H1 (cell line): ENCODE results near the gene LPCAT3. TPM values are rescaled to one million over a fixed set of nuclear protein-coding genes. Genes with fewer than 3 reads are reported as not detected.

Experiments used
- CTCF ChIA-PET: fragments of 300-600 bp; sonication (Branson Sonifier 250); formaldehyde crosslinking; loops from one replicate; lab custom pipeline; 2021; ENCODE audit not compliant: partially characterized antibody; lab: Charles Lee
- POLR2A ChIA-PET: fragments of 300-600 bp; sonication (Branson Sonifier 250); formaldehyde crosslinking; loops from one replicate; lab custom pipeline; 2021; ENCODE audit warnings: inconsistent platforms; ENCODE audit not compliant: partially characterized antibody; lab: Charles Lee
- DNase-seq, 2 experiments: peaks; one replicate each; pipeline versions ENCODE4 v3.0.0 to v3.0.0-alpha.2; 2010 to 2022; ENCODE audit warnings: low spot score in 2 of 2, low read depth in 1 of 2, mixed read lengths in 1 of 2
- FAIRE-seq: peaks from 2 replicates; lab custom pipeline; 2011; peaks lifted over from hg19 to GRCh38; lab: Jason Lieb, UNC
- H2AFZ ChIP-seq: 2 replicates; pipeline ENCODE4 v1.8.1; 2012; ENCODE audit warnings: low read length, inconsistent platforms
- H2AK5ac ChIP-seq: 2 replicates; pipeline ENCODE4 v1.6.1; 2013; ENCODE audit warnings: low read depth, low read length
- H2BK120ac ChIP-seq: replicated peaks from 2 replicates; pipeline ENCODE3; 2013; ENCODE audit warnings: low read depth, low read length, inconsistent platforms
- H2BK12ac ChIP-seq: 2 replicates; pipeline ENCODE4 v1.6.1; 2013; ENCODE audit warnings: low read depth, low read length
- H2BK15ac ChIP-seq: 2 replicates; pipeline ENCODE4 v1.6.1; 2013; ENCODE audit warnings: low read length
- H2BK20ac ChIP-seq: 2 replicates; pipeline ENCODE4 v1.6.1; 2013; ENCODE audit warnings: low read length
- H2BK5ac ChIP-seq: 2 replicates; pipeline ENCODE4 v1.6.1; 2013; ENCODE audit warnings: low read depth, low read length
- H3K14ac ChIP-seq: 2 replicates; pipeline ENCODE4 v1.6.1; 2013; ENCODE audit warnings: inconsistent platforms; ENCODE audit not compliant: insufficient read length
- H3K18ac ChIP-seq: 2 replicates; pipeline ENCODE4 v1.6.1; 2013; ENCODE audit warnings: low read length; ENCODE audit errors: extremely low read depth
- H3K23ac ChIP-seq: 2 replicates; pipeline ENCODE4 v1.6.1; 2013; ENCODE audit warnings: inconsistent platforms; ENCODE audit not compliant: insufficient read length
- H3K23me2 ChIP-seq: 2 replicates; pipeline ENCODE4 v1.6.1; 2013; ENCODE audit warnings: low read depth, low read length
- H3K27ac ChIP-seq: 2 replicates; pipeline ENCODE4 v1.6.1; 2011; ENCODE audit warnings: low read depth, low read length, inconsistent platforms
- H3K27me3 ChIP-seq, 4 experiments: replicated peaks in 1 of 4; 1 replicate in 1 of 4; 2 replicates in 3 of 4; pipeline versions ENCODE4 v1.6.1 to v1.8.1; 2011 to 2013; ENCODE audit warnings: low read length in 3 of 4, mild to moderate bottlenecking in 3 of 4, inconsistent platforms in 2 of 4, mixed read lengths in 2 of 4, moderate library complexity in 1 of 4; ENCODE audit not compliant: control insufficient read depth in 3 of 4, insufficient read depth in 3 of 4; ENCODE audit errors: extremely low read depth in 1 of 4
- H3K36me3 ChIP-seq, 4 experiments: 2 replicates each; pipeline versions ENCODE4 v1.6.1 to v1.8.1; 2011 to 2013; ENCODE audit warnings: mild to moderate bottlenecking in 4 of 4, low read length in 3 of 4, moderate library complexity in 2 of 4, control low read depth in 1 of 4, inconsistent platforms in 1 of 4; ENCODE audit not compliant: insufficient read depth in 4 of 4, control insufficient read depth in 2 of 4
- H3K4ac ChIP-seq: replicated peaks from 2 replicates; pipeline ENCODE3; 2013; ENCODE audit warnings: low read length, low read depth, mixed read lengths, inconsistent platforms; ENCODE audit not compliant: insufficient read length
- H3K4me1 ChIP-seq, 4 experiments: replicated peaks in 1 of 4; 1 replicate in 1 of 4; 2 replicates in 3 of 4; pipeline versions ENCODE4 v1.6.1 to v1.8.1; 2011 to 2013; ENCODE audit warnings: low read length in 3 of 4, inconsistent platforms in 2 of 4, mixed read lengths in 1 of 4; ENCODE audit not compliant: insufficient read depth in 4 of 4, control insufficient read depth in 3 of 4
- H3K4me2 ChIP-seq, 2 experiments: 2 replicates each; pipeline versions ENCODE4 v1.6.1 to v1.8.1; 2011 to 2013; ENCODE audit warnings: low read depth in 2 of 2, low read length in 2 of 2, control low read depth in 1 of 2, inconsistent platforms in 1 of 2, mild to moderate bottlenecking in 1 of 2; ENCODE audit not compliant: insufficient read depth in 1 of 2
- H3K4me3 ChIP-seq, 4 experiments: fragments of 200-600, 300-600 bp in 1 of 4; sonication (generic), shearing (Covaris generic), sonication (Bioruptor Twin) in 1 of 4; 2 replicates each; pipeline versions ENCODE4 v1.5.1 to v1.8.1; 2011 to 2016; ENCODE audit warnings: low read length in 4 of 4, low read depth in 3 of 4, control low read depth in 2 of 4, inconsistent platforms in 2 of 4, mild to moderate bottlenecking in 2 of 4, mixed read lengths in 1 of 4, moderate library complexity in 1 of 4; ENCODE audit not compliant: insufficient read depth in 2 of 4; ENCODE audit errors: extremely low read depth in 1 of 4
- H3K56ac ChIP-seq: replicated peaks from 2 replicates; pipeline ENCODE3; 2013; ENCODE audit warnings: low read depth, mild to moderate bottlenecking, mixed read lengths, low read length, inconsistent platforms; ENCODE audit not compliant: insufficient read length
- H3K79me1 ChIP-seq: 2 replicates; pipeline ENCODE4 v1.6.1; 2013; ENCODE audit warnings: low read depth, low read length, control low read depth
- H3K79me2 ChIP-seq, 2 experiments: 2 replicates each; pipeline versions ENCODE4 v1.6.1 to v1.8.1; 2012 to 2013; ENCODE audit warnings: low read length in 2 of 2, mild to moderate bottlenecking in 2 of 2, inconsistent platforms in 1 of 2; ENCODE audit not compliant: insufficient read depth in 2 of 2, control insufficient read depth in 1 of 2
- H3K9ac ChIP-seq, 4 experiments: replicated peaks in 1 of 4; 1 replicate in 1 of 4; 2 replicates in 3 of 4; pipeline versions ENCODE4 v1.6.1 to v1.8.1; 2011 to 2013; ENCODE audit warnings: low read depth in 3 of 4, low read length in 3 of 4, control low read depth in 2 of 4, mild to moderate bottlenecking in 2 of 4, moderate library complexity in 2 of 4, inconsistent platforms in 1 of 4; ENCODE audit errors: extremely low read depth in 1 of 4
- H3K9me3 ChIP-seq, 2 experiments: 2 replicates each; pipeline versions ENCODE4 v1.6.1 to v1.8.1; 2012 to 2013; ENCODE audit warnings: mild to moderate bottlenecking in 2 of 2, moderate library complexity in 2 of 2, control low read depth in 1 of 2, inconsistent platforms in 1 of 2, low read depth in 1 of 2, low read length in 1 of 2, mixed read lengths in 1 of 2; ENCODE audit not compliant: insufficient read depth in 2 of 2
- H4K20me1 ChIP-seq, 2 experiments: replicated peaks in 1 of 2; 2 replicates each; pipeline versions ENCODE3 to v1.8.1; 2011 to 2013; ENCODE audit warnings: inconsistent platforms in 2 of 2, low read length in 2 of 2, mild to moderate bottlenecking in 1 of 2; ENCODE audit not compliant: insufficient read depth in 2 of 2, control insufficient read depth in 1 of 2
- H4K5ac ChIP-seq: 2 replicates; pipeline ENCODE4 v1.6.1; 2013; ENCODE audit warnings: low read length, low read depth, mixed read lengths, inconsistent platforms; ENCODE audit not compliant: insufficient read length
- H4K8ac ChIP-seq: 2 replicates; pipeline ENCODE4 v1.8.0; 2013; ENCODE audit warnings: mild to moderate bottlenecking, moderate library complexity, low read length, inconsistent platforms; ENCODE audit not compliant: insufficient read depth; ENCODE audit errors: extremely low read depth
- H4K91ac ChIP-seq: replicated peaks from 2 replicates; pipeline ENCODE3; 2013; ENCODE audit warnings: low read length, mixed read lengths, inconsistent platforms; ENCODE audit not compliant: insufficient read length
- E2F6 ChIP-seq: IDR thresholded peaks from 2 replicates; pipeline ENCODE4 v1.6.1; 2012; ENCODE audit warnings: inconsistent platforms
- JUN ChIP-seq: IDR thresholded peaks from 2 replicates; pipeline ENCODE4 v1.6.1; 2011; ENCODE audit warnings: low read depth, mild to moderate bottlenecking, improper control_type of control experiment, low read length
- RXRA ChIP-seq: IDR thresholded peaks from 2 replicates; pipeline ENCODE4 v1.6.1; 2011; ENCODE audit warnings: low read depth, mild to moderate bottlenecking, low read length, moderate library complexity; ENCODE audit not compliant: insufficient read depth
- SP1 ChIP-seq: IDR thresholded peaks from 2 replicates; pipeline ENCODE4 v1.6.1; 2011; ENCODE audit warnings: low read depth, low read length
- ZNF274 ChIP-seq: IDR thresholded peaks from 2 replicates; pipeline ENCODE4 v1.7.0; 2012; ENCODE audit warnings: low read length, borderline replicate concordance; ENCODE audit errors: extremely low read depth
- WGBS, 2 experiments: shearing (Covaris generic) in 1 of 2; methylation state at CpG; one replicate each; pipeline versions ENCODE4 v1.1.6 to v1.1.7; 2013 to 2015; ENCODE audit warnings: low lambda C conversion rate in 2 of 2, mixed read lengths in 2 of 2, inconsistent platforms in 1 of 2, low coverage in 1 of 2, missing lambda C conversion rate in 1 of 2; ENCODE audit not compliant: insufficient replicate concordance in 2 of 2, insufficient coverage in 1 of 2, insufficient read length in 1 of 2; ENCODE audit errors: extremely low coverage in 1 of 2, missing lambda C conversion rate in 1 of 2; 5-methylcytosine and 5-hydroxymethylcytosine counted together
- polyA plus RNA-seq, 7 experiments: library from polyadenylated mRNA; depleted of rRNA in 3 of 7; stranded (reverse) in 5 of 7; unstranded in 2 of 7; fragments of >200 nt in 5 of 7; fragments of 200-250 nt in 2 of 7; gene quantifications; 1 replicate in 5 of 7; 2 replicates in 1 of 7; 4 replicates in 1 of 7; pipeline versions ENCODE4 v1.2.1 to v1.2.3, GENCODE V29; 2011 to 2013; ENCODE audit warnings: missing spikeins in 2 of 7, mixed read lengths in 2 of 7
- total RNA-seq: library from RNA; stranded (reverse); fragmentation: NEBNext Ultra II Directional; extraction: Animal tissue kit (Norgen Biotek cat#: 25700); gene quantifications from 2 replicates; pipeline ENCODE4 v1.2.1, GENCODE V29; 2021

Gene LPCAT3
- total and polyA plus RNA-seq, 2 of the 8 experiments (the other 6 are each of a cell fraction or from before 2014, with no cell fraction given) = 55.8 to 70.4 TPM

DNA sequence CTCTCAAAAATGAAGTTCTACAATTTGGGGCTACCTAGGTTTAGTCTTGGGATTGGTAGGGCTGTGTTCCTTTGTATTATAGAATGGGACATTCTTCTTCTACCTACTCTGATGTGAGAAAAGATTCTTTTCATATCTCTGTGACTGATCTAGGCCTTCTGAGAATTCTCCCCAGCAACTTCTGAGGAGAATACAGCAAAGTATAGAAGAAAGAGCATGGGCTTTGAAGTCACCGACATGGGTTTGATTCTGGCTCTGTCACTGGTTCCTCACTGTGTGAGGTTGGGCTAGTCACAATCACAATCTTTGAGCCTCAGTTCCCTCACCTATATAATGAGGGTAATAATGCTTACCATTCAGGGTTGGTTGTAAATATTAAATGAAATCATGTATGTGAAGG is 85.5 kb downstream of the LPCAT3 start:
- 93% methylated on average over 1 of the region's 1 CpG; no CpG with 5 or more reads in 1 of the 2 experiments for WGBS, 2 experiments

More for the DNA sequence above, 85.5 kb downstream of the LPCAT3 start:
- H3K14ac ChIP-seq = no peak overlapping the region
- H3K36me3 ChIP-seq = peaks cover 8 to 33% (median 22%) of the 10 kb centered on the region in 4 experiments; a peak in 7 of 8 replicates
- peaks cover 15% of the 10 kb centered on the region; the same call in 1 of the 2 replicates for H3K23me2 ChIP-seq
- H2BK120ac ChIP-seq = no peak overlapping the region
- H4K8ac ChIP-seq = no peak overlapping the region
- no peak overlapping the region for H4K91ac ChIP-seq
- no peaks in the 10 kb centered on the region for H3K9me3 ChIP-seq
- POLR2A ChIA-PET = interaction anchor here (1.0 to 44.0 kb wide), 5 partner anchors 9 to 187 kb away, joined by 4 to 1596 read pairs (median 1027); partner anchors contain the start of genes ATN1, C12orf57, EMG1 and ENO2
- H2BK12ac ChIP-seq = no peak overlapping the region
- no peak overlapping the region for H2BK15ac ChIP-seq
- peaks cover 0 to 7% (median 4%) of the 10 kb centered on the region in 4 experiments; a peak in 5 of 7 replicates for H3K4me1 ChIP-seq
- no peak overlapping the region for H3K23ac ChIP-seq
- peaks cover 17% of the 10 kb centered on the region for H3K79me1 ChIP-seq
- FAIRE-seq (no peak), DNase-seq (no peak)
- H2AFZ ChIP-seq = no peak overlapping the region
- no peak overlapping the region for H4K5ac ChIP-seq
- H3K4me3 ChIP-seq = no peak overlapping the region
- H4K20me1 ChIP-seq = peaks cover 17 to 24% of the 10 kb centered on the region in 2 experiments
- TF ChIP-seq RXRA (no peak), E2F6 (no peak), SP1 (no peak), JUN (no peak), ZNF274 (no peak)
- no peak overlapping the region for H3K4me2 ChIP-seq
- H2BK5ac ChIP-seq = no peak overlapping the region
- no peak overlapping the region for H3K4ac ChIP-seq
- H2BK20ac ChIP-seq = no peak overlapping the region
- no peak overlapping the region for H3K18ac ChIP-seq
- H3K79me2 ChIP-seq = peaks cover 27 to 39% of the 10 kb centered on the region in 2 experiments
- no peak overlapping the region for H3K56ac ChIP-seq
- no peak overlapping the region for H2AK5ac ChIP-seq
- no peaks in the 10 kb centered on the region for H3K27me3 ChIP-seq
- CTCF ChIA-PET = interaction anchor here (1.0 to 20.2 kb wide), 5 partner anchors 7 to 63 kb away, joined by 3 to 253 read pairs (median 4); partner anchors contain the start of genes ATN1, SPSB2 and TPI1
- no peak overlapping the region for H3K9ac ChIP-seq
- H3K27ac ChIP-seq = no peak overlapping the region
